GM18870 (cell line): ENCODE measurements around the gene UGT2B17.

Source experiments
- ATAC-seq: cut with Tn5 transposase; IDR thresholded peaks from one replicate; pipeline ENCODE4 v1.9.1; 2021; ENCODE audit warnings: moderate library complexity; ENCODE audit not compliant: unreplicated experiment

UGT2B17 gene

DNA sequence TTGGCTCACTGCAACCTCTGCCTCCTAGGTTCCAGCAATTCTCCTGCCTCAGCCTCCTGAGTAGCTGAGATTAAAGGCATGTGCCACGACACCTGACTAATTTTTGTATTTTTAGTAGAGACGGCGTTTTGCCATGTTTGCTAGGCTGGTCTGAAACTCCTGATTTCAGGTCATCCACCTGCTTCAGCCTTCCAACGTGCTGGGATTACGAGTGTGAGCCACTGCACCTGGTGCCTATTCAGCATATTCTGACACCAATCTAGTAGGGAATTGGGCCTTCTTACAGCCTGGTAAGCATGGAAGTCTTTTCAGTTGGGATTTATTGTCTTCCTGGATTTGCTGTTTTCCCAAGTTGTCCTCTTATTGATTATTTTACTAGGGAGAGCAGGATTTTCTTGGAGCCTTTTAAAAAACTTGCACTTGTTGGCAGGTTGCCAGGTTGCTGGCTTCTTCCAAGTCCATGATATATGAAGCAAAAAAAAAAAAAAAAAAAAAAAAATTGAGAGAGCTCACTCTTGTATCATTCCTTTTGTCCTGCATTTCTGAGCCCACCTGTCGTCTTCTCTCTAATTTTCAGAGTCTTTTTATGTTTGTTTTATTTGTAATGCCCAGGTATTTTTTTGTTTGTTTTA lies 85.2 kb downstream of the UGT2B17 start:
- ATAC-seq, result no peak

DNA sequence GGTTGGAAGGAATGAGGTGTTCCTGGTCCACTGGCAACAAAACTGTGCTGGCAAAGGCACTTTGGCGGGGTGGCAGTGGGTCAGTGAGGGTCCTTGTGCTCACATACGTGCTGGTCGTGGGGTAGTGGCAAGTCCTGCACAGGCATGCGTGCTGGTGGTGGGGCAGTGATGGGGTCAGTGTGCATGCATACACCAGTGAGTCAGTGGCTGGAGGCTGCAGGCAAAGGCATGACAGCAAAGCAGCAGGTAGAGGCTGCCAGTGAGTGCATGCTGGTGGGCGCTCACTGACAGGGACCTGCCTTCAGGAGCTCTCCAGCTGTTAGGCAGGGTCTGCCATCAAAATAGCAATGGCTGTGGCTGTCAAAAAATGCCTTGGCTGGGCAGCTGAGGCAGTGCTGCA lies 86.8 kb downstream of the UGT2B17 start:
- ATAC-seq, result no peak
